CD1c-positive myeloid dendritic cell (primary cell): ENCODE results near the gene CCDC71.

Source experiments
- DNase-seq: peaks from one replicate; pipeline ENCODE4 v3.0.0-alpha.2; 2016; ENCODE audit errors: extremely low spot score

Gene CCDC71

DNA sequence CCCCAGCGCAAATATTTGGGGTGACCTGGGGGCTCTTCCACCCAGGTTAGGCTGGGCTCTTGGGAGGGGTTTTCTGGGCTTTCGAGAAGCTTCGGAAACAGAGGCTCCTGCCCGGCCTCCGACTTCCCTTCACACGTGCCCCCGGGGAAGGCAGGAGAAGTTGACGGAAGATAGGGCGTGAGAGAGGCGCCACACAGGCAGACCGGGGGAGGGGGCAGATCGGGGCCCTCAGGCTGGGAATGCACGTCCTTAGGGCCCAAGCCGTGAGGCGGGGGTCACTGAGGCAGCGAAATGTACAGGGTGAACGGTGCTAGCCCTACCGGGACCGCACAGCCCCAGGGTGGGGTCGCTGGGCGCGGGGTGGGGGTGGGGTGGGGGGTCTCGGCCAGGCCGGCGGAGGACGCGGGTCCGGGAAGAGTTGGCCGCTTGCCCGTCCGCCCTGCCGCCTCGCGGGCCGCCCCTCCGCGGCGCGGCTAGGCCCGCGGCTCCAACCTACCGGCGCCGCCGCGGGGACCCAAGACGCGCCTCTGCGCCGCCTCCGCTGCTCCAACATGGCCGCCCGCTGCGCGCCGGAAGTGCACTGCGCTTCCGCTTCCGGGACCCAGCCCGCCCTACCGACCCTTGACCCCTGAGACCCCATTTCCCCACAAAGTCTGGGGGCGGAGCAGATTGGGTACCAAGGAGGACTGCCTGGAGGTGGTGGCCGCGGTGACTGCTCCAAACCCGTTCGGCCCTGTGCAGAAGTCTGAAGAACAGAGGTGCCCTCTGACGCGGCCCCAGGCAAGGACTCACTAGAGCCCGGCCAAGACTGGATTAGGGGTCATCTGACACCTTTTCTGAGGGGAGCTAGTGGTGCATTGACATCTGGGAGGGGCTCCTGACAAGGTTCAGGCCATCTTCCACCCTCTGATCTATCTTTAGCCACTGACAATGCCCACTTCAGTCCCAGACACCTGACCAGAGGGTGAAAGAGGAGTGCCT, at the start of gene CCDC71:
Gene CCDC71 (minus strand): TSS at position 561 of the 981 bp plus-strand sequence. CDS start 2,123 bp downstream, outside the sequence.
- peak; percentile 78 for DNase-seq

DNA sequence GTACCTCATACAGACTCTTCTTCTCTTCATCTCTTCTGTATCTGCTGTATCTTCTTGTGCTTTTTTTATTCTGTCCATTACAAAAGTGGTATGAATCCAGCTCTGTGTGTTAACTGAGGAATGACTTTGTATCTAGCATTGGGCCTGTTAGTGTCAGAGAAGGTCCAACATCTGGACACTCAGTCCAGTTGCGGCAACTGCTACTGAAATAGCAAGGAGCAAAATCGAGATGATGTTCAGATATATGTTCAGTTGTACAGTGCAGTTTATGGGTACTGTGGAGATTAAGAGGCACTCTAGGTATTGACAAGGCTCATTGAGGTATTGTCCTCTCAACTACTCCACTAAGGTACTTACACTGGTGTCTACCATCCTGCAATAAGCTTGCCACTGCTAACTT, 47.9 kb upstream of the CCDC71 start:
- DNase-seq = no peak

DNA sequence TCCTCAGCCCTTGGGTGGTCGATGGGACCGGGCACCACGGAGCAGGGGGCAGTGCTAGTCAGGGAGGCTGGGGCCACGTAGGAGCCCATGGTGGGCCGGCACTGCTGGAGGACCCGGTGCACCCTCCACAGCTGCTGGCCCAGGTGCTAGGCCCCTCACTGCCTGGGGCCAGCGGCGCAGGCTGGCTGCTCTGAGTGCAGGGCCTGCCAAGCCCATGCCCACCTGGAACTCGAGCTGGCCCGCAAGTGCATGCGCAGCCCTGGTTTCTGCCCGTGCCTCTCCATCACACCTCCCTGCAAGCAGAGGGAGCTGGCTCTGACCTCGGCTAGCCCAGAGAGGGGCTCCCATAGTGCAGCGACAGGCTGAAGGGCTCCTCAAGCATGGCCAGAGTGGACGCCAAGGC, 47.4 kb upstream of the CCDC71 start:
- no peak for DNase-seq

DNA sequence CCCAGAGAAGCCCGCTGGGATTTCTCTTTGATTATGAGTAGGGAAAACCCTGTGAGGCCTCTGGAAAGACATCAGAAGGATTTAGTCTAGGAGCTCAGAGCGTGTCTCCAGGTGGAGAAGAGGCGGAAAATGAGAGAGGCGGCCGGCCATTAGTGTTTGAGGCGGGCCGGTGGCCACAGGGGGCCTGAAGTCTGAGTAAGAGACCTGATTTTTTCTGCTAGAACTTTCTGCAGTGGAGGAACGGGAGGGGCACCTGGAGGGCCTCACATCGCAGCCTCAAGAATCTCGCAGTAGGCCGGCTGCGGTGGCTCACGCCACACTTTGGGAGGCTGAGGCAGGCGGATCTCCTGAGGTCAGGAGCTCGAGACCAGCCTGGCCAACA, 33.8 kb upstream of the CCDC71 start:
- no peak for DNase-seq

DNA sequence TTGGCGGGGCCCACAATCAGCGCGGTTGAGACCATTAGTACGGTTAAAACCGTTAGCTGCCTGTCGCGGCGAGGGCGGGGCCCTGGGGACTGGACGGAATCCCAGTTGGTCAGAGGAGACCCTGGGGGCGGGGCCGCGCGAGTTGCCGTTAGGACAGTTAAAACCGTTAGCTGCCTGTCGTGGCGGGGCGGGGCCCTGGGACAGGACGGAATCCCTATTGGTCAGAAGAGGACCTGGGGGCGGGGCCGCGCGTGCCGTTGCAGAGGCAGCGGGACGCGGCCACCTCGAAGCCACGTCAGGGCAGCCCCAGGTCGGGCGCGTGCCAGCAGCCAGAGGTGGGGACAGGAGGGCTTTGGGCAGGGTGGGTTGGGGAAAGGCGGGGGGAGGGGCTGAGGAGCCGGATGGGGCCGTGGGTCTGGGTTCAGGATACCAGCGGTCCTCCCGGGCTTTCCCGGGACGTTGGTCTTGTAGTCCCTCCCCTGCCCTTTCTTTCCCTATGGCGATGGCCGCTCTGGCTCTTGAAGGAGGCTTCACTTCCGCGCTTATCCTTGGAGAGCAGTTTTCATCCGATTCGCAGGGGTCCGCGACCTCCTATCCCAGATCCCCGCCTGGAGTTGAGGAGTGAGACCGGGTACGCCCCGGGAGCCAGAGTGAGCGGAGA, 33.2 kb upstream of the CCDC71 start:
- DNase-seq = no peak

DNA sequence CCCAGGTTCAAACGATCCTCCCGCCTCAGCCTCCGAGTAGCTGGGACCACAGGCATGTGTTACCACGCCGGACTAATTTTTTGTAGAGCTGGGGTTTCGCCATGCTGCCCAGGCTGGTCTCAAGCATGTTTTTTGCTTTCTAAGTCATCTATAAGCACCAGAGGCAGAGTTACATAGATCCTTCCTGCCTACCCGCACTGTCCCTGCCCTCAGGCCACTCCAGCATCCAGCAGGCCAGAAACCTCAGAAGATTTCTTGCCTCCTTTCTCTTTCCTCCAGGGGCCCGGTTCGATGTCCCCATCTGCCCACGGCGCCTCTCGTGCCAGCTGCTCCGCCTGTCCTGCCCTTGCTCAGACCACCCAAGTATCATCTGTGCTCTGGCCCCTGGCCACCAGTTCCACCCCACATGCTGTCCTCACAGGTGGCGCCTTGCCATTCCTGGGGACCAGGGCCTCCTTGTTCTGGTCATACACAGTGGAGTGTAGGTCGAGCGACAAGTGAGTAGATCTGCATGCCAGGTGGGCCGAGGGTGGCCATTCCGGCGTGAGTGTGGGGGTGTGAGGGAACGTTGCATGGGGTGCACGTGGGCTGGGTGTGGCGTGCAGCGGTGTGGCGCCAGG, 32.6 kb upstream of the CCDC71 start:
- no peak for DNase-seq

DNA sequence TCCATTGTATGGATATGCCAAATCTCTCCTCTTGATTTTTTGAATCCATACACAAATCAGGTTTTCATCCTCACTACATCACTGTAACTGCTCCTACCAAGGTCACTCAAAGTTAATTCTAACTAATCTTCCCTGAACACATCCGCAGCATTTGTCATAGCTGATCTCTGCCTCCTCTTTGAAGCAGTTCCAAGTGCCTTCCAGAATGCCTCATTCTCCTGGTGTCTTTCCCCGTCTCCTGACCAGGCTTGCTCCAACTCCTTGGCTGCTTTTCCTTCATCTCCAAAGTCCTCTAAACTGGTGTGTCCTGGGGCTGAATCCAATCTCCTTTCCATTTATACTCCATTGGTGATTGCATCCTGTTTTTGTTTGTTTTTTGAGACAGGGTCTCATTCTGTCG, 32.0 kb upstream of the CCDC71 start:
- no peak for DNase-seq

DNA sequence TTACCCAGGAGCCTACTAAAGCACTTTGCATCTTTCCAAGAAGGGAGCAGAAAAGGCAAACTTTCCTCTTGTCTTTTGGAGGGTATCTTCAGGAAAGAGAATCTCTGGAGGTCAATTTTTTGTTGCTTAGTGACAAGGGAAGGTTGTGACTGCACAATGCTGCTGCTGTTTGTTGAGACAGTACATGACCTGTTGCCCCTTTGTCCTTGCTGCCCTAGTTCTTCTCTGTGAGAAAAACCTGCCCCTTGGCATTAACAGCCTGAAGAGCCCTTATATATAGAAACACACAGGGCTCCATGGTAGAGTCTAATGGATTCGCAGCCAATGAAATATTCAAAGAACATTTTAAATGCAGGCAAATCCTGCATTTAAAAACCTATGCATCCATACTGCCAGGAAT, 25.6 kb upstream of the CCDC71 start:
- DNase-seq = no peak

DNA sequence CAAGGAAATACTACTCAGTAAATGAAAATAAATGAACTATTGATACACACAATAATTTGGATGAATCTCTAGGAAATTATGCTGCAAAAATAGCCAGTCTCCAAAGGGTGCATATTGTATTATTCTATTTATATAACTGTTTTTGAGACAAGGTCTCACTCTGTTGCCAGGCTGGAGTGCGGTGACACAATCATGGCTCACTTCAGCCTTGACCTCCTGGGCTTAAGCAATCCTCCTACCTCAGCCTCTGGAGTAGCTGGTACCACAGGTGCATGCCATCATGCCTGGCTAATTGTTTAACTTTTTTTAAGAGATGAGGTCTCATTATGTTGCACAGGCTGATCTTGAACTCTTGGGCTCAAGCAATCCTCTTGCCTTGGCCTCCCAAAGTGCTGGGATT, 17.7 kb upstream of the CCDC71 start:
- DNase-seq = no peak

DNA sequence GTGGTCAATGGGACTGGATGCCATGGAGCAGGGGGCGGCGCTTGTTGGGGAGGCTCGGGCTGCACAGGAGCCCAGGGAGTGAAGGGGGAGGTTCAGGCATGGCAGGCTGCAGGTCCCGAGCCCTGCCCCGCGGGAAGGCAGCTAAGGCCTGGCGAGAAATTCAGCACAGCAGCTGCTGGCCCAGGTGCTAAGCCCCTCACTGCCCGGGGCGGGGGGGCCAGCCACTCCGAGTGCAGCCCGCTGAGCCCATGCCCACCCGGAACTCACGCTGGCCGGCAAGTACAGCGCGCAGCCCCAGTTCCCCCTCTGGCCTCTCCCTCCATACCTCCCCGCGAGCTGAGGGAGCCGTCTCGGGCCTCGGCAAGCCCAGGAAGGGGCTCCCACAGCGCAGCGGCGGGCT, 16.6 kb upstream of the CCDC71 start:
- DNase-seq = no peak

DNA sequence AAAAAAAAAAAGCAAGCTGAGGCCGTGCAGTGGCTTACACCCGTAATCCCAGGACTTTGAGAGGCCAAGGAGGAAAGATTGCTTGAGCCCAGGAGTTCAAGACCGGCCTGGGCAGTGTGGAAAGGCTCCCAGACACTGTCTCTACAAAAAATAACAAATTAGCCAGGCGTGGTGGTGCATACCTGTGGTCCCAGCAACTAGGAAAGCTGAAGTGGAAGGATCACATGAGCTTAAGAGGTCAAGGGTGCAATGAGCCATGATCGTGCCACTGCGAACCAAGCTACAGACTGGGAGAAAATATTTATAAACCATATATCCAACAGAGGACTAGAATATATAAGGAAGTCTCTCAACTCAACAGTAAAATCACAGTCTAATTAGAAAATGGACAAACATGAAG, 15.2 kb upstream of the CCDC71 start:
- no peak for DNase-seq

DNA sequence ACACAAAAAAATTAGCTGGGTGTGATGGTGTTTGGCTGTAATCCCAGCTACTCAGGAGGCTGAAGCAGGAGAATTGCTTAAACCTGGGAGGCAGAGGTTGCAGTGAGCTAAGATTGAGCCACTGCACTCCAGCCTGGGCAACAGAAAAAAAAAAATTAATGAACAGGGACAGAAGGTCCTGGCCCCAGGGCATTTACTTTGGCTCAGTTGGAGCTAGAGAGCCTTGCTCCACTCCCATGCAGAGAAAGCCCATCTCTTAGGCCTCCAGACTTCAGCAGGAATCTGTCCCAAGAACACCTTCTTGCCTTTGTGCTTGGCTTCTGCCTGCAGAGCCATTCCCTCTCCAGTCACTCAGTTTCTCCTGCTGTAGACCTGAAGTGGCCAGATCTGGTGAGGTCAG, 14.0 kb upstream of the CCDC71 start:
- DNase-seq = no peak

DNA sequence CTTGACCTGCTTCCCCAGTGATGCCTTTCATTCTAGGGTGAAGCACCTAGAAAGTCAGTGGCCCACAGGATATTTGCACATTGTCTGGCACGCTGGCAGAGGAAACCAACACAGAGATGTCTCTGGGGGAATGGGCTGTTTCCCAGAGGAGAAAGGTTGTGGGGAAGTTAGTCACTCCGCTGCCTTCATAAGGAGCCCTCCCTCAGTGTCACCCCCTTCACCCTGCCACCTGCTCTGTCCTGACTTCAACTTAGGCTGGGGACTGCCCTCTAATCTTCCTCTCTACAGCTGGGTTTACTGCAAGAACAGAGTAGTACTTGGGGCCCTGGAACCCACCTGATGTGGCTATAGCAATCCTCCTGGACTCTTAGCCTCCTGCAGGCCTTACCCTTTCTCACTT, 10.9 kb upstream of the CCDC71 start:
- no peak for DNase-seq

DNA sequence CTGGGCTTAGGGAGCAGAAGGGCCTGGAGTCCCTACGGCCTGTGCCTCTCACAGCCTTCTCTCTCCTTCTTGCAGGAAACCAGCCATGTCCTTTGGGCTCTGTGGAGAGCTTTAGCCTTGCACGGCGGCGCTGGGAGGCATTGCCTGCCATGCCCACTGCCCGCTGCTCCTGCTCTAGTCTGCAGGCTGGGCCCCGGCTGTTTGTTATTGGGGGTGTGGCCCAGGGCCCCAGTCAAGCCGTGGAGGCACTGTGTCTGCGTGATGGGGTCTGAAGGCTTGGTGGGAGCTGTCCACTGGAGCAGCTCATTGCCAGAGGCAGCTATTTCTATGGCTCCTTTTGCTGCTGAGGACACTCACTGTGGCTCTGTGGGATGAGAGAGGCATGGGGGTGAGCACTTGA, 9.4 kb upstream of the CCDC71 start:
- DNase-seq = no peak

DNA sequence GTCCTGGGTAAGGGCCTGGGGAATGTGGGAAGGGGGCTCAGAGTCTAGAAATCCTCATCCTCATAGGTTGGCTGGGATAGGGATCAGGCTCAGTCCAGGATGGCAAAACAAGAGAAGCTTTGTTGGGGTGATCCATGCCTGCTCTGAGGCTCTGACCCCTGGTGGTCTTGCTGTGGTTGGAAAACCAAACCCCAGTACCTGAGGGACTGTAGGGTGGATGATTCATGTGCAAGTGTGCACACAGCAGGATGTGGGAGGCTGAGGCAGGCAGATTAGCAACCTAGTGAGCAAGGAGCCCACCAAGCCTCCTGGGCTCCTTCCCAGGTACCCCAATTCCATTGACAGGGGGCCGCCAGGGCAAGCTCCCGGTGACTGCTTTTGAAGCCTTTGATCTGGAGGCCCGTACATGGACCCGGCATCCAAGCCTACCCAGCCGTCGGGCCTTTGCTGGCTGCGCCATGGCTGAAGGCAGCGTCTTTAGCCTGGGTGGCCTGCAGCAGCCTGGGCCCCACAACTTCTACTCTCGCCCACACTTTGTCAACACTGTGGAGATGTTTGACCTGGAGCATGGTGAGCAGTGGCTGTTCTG, 8.4 kb upstream of the CCDC71 start:
- no peak for DNase-seq

DNA sequence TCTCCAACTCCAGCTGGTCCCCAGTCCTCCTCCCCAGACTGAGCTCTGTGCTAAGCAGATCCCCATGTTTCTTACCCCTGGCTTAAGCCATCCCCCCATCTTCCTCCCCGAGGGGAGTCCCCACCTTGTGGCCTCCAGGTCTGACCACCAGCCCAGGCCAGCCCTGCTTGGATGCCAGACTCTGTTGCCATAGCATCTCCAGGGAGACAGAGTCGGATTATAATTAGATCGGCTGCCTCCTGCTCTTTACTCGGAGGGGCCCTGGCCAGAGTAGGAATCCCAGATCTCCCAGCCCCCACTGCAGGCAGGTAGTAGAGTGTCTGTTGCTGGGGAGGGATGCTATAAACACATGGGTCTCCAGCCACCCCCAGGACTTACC, 7.7 kb upstream of the CCDC71 start:
- no peak for DNase-seq

DNA sequence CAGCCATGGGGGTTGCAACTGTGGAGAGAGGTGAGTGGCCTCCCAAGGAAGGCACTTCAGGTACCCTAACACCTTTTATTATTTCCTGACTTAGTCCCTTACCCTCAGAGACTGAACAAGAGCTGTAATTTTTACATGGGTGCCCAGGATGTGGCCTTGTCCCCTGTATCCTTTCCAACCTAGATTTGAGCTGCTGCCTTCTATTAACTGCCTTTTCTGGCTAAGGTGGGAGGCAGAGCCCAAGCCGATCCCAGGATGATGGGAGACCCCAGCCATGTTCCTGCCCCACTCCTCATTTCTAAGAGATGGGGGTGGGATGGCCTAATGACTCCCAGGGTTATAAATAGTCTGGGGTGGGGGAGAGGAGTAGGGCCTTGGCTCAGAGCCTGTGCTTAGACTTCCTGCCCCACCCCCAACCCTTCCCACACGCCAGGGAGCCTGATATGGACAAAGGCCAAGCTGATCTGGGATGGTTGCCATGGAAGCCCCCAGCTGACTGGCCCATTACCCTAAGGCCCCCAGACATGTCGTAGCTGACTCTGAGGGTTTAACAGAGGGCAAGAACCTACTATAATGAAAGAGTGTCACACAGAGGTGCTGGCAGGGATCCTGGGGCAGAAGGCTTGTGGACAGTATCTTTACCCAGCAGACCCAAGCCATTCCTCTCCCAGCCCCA, 7.1 kb upstream of the CCDC71 start:
- no peak for DNase-seq

DNA sequence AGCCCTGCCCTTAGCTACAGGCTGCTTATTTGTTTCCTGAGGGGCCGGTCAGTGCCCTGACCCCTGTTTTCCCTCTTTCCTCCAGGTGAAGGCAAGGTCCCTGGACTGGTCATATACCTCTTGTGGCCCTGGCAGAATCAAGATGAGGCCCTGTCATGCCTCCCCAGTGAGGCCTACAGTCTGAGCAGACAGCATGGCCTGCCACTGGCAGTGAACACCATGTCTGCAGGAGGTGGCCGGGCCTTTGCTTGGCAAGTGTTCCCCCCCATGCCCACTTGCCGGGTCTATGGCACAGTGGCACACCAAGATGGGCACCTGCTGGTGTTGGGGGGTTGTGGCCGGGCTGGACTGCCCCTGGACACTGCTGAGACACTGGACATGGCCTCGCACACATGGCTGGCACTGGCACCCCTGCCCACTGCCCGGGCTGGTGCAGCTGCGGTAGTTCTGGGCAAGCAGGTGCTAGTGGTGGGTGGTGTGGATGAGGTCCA, 6.5 kb upstream of the CCDC71 start:
- DNase-seq = no peak

DNA sequence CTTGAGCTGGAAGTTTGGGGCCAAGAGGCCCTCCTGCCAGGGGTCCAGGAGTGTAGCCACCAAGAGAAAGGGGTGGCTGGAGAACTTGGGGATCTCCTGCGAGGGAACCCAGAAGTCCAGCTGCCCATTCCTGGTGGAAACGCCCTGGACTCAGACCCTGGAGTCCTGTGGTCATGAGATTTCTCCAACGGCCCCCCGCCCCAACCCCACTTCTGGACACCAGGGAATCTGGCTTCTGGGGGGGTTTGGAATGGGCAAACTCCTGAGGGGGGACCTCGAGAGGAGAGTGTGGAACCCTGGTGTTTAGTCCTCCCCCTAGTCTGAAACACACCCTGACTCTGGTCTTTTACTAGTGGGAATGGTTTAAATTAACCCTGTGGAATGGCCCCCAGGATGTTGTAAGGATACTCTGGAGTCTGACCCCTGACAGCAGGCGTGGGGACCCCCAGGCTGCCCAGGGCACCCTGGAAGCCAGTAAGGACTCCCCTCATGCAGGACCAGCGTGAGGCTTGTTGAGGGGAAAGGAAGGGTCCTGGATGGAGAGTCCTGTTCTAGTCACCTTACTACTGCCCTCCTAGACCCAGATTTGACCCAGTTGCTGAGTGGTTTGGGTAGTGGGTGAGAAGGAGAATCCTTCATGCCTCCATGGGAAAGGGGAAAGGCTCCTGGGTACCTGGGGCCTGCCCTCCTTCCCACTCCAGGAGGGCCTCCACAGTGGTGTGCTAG, 5.8 kb upstream of the CCDC71 start:
- no peak for DNase-seq

DNA sequence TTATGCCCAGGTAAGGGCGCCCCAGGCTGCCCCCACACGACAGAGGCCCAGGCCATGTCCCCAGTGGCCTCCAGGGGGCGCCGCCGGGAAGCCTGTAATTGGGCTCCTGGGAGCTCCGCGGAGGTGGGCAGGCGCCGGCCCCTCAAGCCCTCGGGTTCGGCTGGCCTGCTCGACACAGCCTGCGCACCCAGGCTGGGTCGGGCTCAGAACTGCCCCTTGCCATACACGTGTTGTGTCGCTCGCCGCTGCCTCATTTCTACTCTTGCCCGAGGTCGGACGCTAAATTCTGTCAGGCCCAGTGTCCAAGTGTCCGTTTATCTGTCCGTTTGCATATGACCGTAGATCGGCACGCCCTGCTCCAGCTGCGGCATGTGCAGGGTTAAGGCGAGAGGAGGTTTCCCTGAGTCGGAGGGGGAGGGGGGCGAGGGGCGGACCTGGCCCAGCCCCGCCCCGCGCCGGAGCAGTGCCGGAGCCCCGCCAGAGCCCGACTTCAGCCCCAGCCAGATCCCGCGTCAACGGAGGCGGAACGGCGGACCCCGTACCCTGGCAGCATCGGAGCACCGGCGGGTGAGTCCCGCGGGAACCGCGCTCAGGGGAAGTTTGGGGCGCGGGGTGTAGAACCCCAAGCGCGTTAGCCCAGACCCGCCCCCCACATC, 5.1 kb upstream of the CCDC71 start, which contains the start of gene KLHDC8B:
Gene KLHDC8B (plus strand): TSS at position 480 of the 656 bp plus-strand sequence. CDS start 1,172 bp downstream, outside the sequence.
- peak; percentile 87 for DNase-seq
